ENCODE data around the gene ADAMTSL4.

Gene ADAMTSL4

GRCh38 chr1:150534002-150534401 is 15.2 kb upstream of the ADAMTSL4 start:
- no peak for DNase-seq (ENCODE audit: low read depth)

GRCh38 chr1:150535511-150536287 is 13.5 kb upstream of the ADAMTSL4 start:
- no peak for DNase-seq (ENCODE audit: low read depth)

GRCh38 chr1:150536836-150537731 is 12.1 kb upstream of the ADAMTSL4 start:
- DNase-seq (ENCODE audit: low read depth) = no peak

GRCh38 chr1:150537732-150538684 is 11.2 kb upstream of the ADAMTSL4 start:
- DNase-seq (ENCODE audit: low read depth) = no peak

GRCh38 chr1:150543500-150544143 is 5.6 kb upstream of the ADAMTSL4 start:
- peak; percentile 71 for DNase-seq (ENCODE audit: low read depth)

GRCh38 chr1:150544204-150544603 is 5.0 kb upstream of the ADAMTSL4 start:
- DNase-seq (ENCODE audit: low read depth) = no peak

- DNase-seq (ENCODE audit: low read depth) = no peak
These were observed 3.6 kb upstream of the ADAMTSL4 start for GRCh38 chr1:150545486-150546032.

GRCh38 chr1:150546294-150546937 is 2.8 kb upstream of the ADAMTSL4 start:
- no peak for DNase-seq (ENCODE audit: low read depth)

- no peak for DNase-seq (ENCODE audit: low read depth)
These were observed 930 bp upstream of the ADAMTSL4 start for GRCh38 chr1:150548324-150548631.

- no peak for DNase-seq (ENCODE audit: low read depth)
These were observed 451 bp downstream of the ADAMTSL4 start for GRCh38 chr1:150549496-150550221.

- DNase-seq (ENCODE audit: low read depth) = no peak
These were observed 1.2 kb downstream of the ADAMTSL4 start for GRCh38 chr1:150550222-150551050.

- DNase-seq (ENCODE audit: low read depth) = peak; percentile 56
These were observed 2.0 kb downstream of the ADAMTSL4 start for GRCh38 chr1:150551051-150551783.

- no peak for DNase-seq (ENCODE audit: low read depth)
These were observed 2.5 kb downstream of the ADAMTSL4 start for GRCh38 chr1:150551784-150552127.

- peak; percentile 95 for DNase-seq (ENCODE audit: low read depth)
These were observed 3.1 kb downstream of the ADAMTSL4 start for GRCh38 chr1:150552128-150552910.

GRCh38 chr1:150552911-150553289 is 3.7 kb downstream of the ADAMTSL4 start:
- no peak for DNase-seq (ENCODE audit: low read depth)

- no peak for DNase-seq (ENCODE audit: low read depth)
These were observed 4.3 kb downstream of the ADAMTSL4 start for GRCh38 chr1:150553392-150554085.

GRCh38 chr1:150554086-150554452 is 4.9 kb downstream of the ADAMTSL4 start:
- DNase-seq (ENCODE audit: low read depth) = no peak

All from fibroblast of gingiva (primary cell).